Ovary (tissue), 9 donors: ENCODE measurements around the gene HS6ST3. TPM values are rescaled to one million over a fixed set of nuclear protein-coding genes. Genes with fewer than 3 reads are reported as not detected.

Experiments
- DNase-seq, 5 donors: peaks; one replicate each; pipeline ENCODE4 v3.0.0-alpha.2; 2019 to 2020
- H3K27ac ChIP-seq, 2 donors: fragments of 200-600 bp; one replicate each; pipeline versions ENCODE4 v1.5.1 to v1.8.0; 2019 to 2022
- H3K27me3 ChIP-seq: fragments of 200-600 bp; one replicate; pipeline ENCODE4 v1.8.0; 2022
- H3K36me3 ChIP-seq: fragments of 200-600 bp; sonication (generic); one replicate; pipeline ENCODE4 v1.5.1; 2019
- H3K4me1 ChIP-seq: one replicate; pipeline ENCODE4 v1.8.1; 2013; ENCODE audit warnings: mild to moderate bottlenecking, moderate library complexity; ENCODE audit not compliant: insufficient read depth
- H3K4me3 ChIP-seq: fragments of 200-600 bp; sonication (generic); one replicate; pipeline ENCODE4 v1.5.1; 2017
- H3K9me3 ChIP-seq, 2 donors: fragments of 200-600 bp in 1 of 2; sonication (generic) in 1 of 2; one replicate each; pipeline versions ENCODE4 v1.5.1 to v1.8.1; 2013 to 2019; ENCODE audit warnings: mild to moderate bottlenecking in 1 of 2, moderate library complexity in 1 of 2
- CTCF ChIP-seq, 3 donors: fragments of 450-650 bp in 2 of 3; fragments of 200-600 bp in 1 of 3; IDR thresholded peaks; one replicate each; pipeline versions ENCODE4 v1.5.1 to v1.8.0; 2016 to 2022; ENCODE audit warnings: antibody characterized with exemption in 3 of 3, mild to moderate bottlenecking in 1 of 3
- EP300 ChIP-seq: sonication (generic); formaldehyde crosslinking; IDR thresholded peaks from one replicate; pipeline ENCODE4 v1.6.1; 2017; ENCODE audit warnings: antibody characterized with exemption
- POLR2A ChIP-seq: fragments of 450-650 bp; IDR thresholded peaks from one replicate; pipeline ENCODE4 v1.6.1; 2017; ENCODE audit warnings: antibody characterized with exemption, mild to moderate bottlenecking, moderate library complexity
- WGBS, 3 donors: extraction: QIAGEN DNeasy Blood & Tissue Kit in 1 of 3; methylation state at CpG; one replicate each; pipeline versions ENCODE4 v1.1.5 to v1.1.7; 2013 to 2017; 5-methylcytosine and 5-hydroxymethylcytosine counted together
- intact Hi-C, 4 donors: fragments of 100-400 bp; cut with DNase I; formaldehyde crosslinking; loops; one replicate each; pipeline versions ENCODE4 v1.11.0 to v1.15.1; 2022 to 2023
- polyA plus RNA-seq, 2 donors: library from polyadenylated mRNA; stranded (reverse); fragments of 200-250 nt in 1 of 2; fragments of 350-450 nt in 1 of 2; fragmentation: Illumina TruSeq in 1 of 2; extraction: RNeasy Lipid Tissue Mini Kit (QIAGEN cat#74804) in 1 of 2; gene quantifications; one replicate each; pipeline ENCODE4 v1.2.3, GENCODE V29; 2013 to 2014
- total RNA-seq, 7 donors: library from RNA; depleted of rRNA in 2 of 7; stranded (reverse); fragments of >200 nt in 2 of 7; fragmentation: NEBNext Ultra II Directional in 3 of 7; extraction: Animal tissue kit (Norgen Biotek cat#: 25700) in 3 of 7; gene quantifications; one replicate each; pipeline versions ENCODE4 v1.1.0 to v1.2.4, GENCODE V29; 2016 to 2023
- donor health status: DM: no; HTN: no; CAD: no; lungs with moderate emphysema.
- donor health status: DM: no; HTN: no; CAD: no.
- donor health status: Bipolar disorder and iron deficiency.
- donor health status: DM: yes; HTN: yes; CAD: no.
- donor health status: DM: no; HTN: no; CAD: no.
- donor health status: DM: yes; HTN: yes; CAD: no.

Gene HS6ST3
- total and polyA plus RNA-seq, 9 donors = 0.05 to 0.46 (median 0.19) TPM; not detected in 3

GRCh38 chr13:96743296-96744089 is 653.6 kb downstream of the HS6ST3 start:
- Histone ChIP-seq H3K27ac (no peak overlapping the region), H3K9me3 (no peaks in the 10 kb centered on the region), H3K27me3 (no peaks in the 10 kb centered on the region), H3K36me3 (no peaks in the 10 kb centered on the region), H3K4me1 (no peaks in the 10 kb centered on the region), H3K4me3 (no peak overlapping the region)
- DNase-seq = no peak
- WGBS, 3 donors = 57 to 66% (median 63%) methylated on average over 3 of the region's 3 CpGs
- no peak for TF ChIP-seq POLR2A
- TF ChIP-seq CTCF (IDR thresholded peaks at IDR 0.05) = no peak
- TF ChIP-seq EP300 = no peak
- intact Hi-C loops = no loop called here

- no peak for DNase-seq
- H3K27ac ChIP-seq = no peak overlapping the region
- H3K4me1 ChIP-seq = no peaks in the 10 kb centered on the region
- 55 to 64% (median 61%) methylated on average over 5 of the region's 5 CpGs for WGBS, 3 donors
- H3K36me3 ChIP-seq = no peaks in the 10 kb centered on the region
- H3K27me3 ChIP-seq = no peaks in the 10 kb centered on the region
- intact Hi-C loops = no loop called here
- no peak for TF ChIP-seq CTCF (IDR thresholded peaks at IDR 0.05)
- TF ChIP-seq POLR2A = no peak
- TF ChIP-seq EP300 = no peak
- H3K9me3 ChIP-seq = no peaks in the 10 kb centered on the region
- no peak overlapping the region for H3K4me3 ChIP-seq
Observed at GRCh38 chr13:96744367-96745331, 654.7 kb downstream of the HS6ST3 start.

GRCh38 chr13:96746886-96747285 is 657.0 kb downstream of the HS6ST3 start:
- intact Hi-C loops = no loop called here
- H3K27me3 ChIP-seq = no peaks in the 10 kb centered on the region
- H3K4me3 ChIP-seq = no peak overlapping the region
- H3K9me3 ChIP-seq = no peaks in the 10 kb centered on the region
- no peaks in the 10 kb centered on the region for H3K36me3 ChIP-seq
- H3K4me1 ChIP-seq = no peaks in the 10 kb centered on the region
- TF ChIP-seq EP300 = no peak
- no peak for TF ChIP-seq POLR2A
- no peak for TF ChIP-seq CTCF (IDR thresholded peaks at IDR 0.05)
- WGBS, 3 donors = 59 to 82% (median 71%) methylated on average over 1 of the region's 1 CpG
- no peak overlapping the region for H3K27ac ChIP-seq
- no peak for DNase-seq

- Histone ChIP-seq H3K9me3 (no peaks in the 10 kb centered on the region), H3K4me1 (no peaks in the 10 kb centered on the region), H3K27ac (no peak overlapping the region), H3K27me3 (no peaks in the 10 kb centered on the region), H3K36me3 (no peaks in the 10 kb centered on the region), H3K4me3 (no peak overlapping the region)
- no peak for TF ChIP-seq POLR2A
- TF ChIP-seq CTCF (IDR thresholded peaks at IDR 0.05) = no peak
- TF ChIP-seq EP300 = no peak
- intact Hi-C loops = no loop called here
- DNase-seq = no peak
Observed at GRCh38 chr13:96749825-96750224, 659.9 kb downstream of the HS6ST3 start.
